Liver (tissue), 9 donors: ENCODE data around the gene OGDHL. TPM values are rescaled to one million over a fixed set of nuclear protein-coding genes. Genes with fewer than 3 reads are reported as not detected.

ENCODE experiments used
- DNase-seq: peaks from one replicate; pipeline ENCODE4 v3.0.0-alpha.2; 2017; ENCODE audit warnings: low spot score
- H3K27ac ChIP-seq, 2 donors: one replicate each; pipeline ENCODE4 v1.7.0; 2013; ENCODE audit warnings: inconsistent platforms in 2 of 2, low read length in 2 of 2, control low read depth in 1 of 2, low read depth in 1 of 2, mild to moderate bottlenecking in 1 of 2
- H3K27me3 ChIP-seq, 4 donors: one replicate each; pipeline versions ENCODE4 v1.6.1 to v1.7.0; 2013; ENCODE audit warnings: low read length in 3 of 4, inconsistent platforms in 1 of 4, mild to moderate bottlenecking in 1 of 4, moderate library complexity in 1 of 4; ENCODE audit not compliant: control insufficient read depth in 4 of 4, insufficient read depth in 4 of 4
- H3K36me3 ChIP-seq, 4 donors: one replicate each; pipeline versions ENCODE4 v1.6.1 to v1.7.0; 2013; ENCODE audit warnings: low read length in 3 of 4, mild to moderate bottlenecking in 3 of 4, low read depth in 1 of 4, moderate library complexity in 1 of 4; ENCODE audit not compliant: control insufficient read depth in 4 of 4, insufficient read depth in 3 of 4
- H3K4me1 ChIP-seq, 4 donors: one replicate each; pipeline versions ENCODE4 v1.6.1 to v1.7.0; 2013; ENCODE audit warnings: low read length in 3 of 4, mild to moderate bottlenecking in 3 of 4, moderate library complexity in 1 of 4; ENCODE audit not compliant: control insufficient read depth in 4 of 4, insufficient read depth in 4 of 4
- H3K4me3 ChIP-seq, 3 donors: one replicate each; pipeline versions ENCODE4 v1.6.1 to v1.7.0; 2013; ENCODE audit warnings: low read length in 3 of 3, control low read depth in 1 of 3, low read depth in 1 of 3, mild to moderate bottlenecking in 1 of 3
- H3K9ac ChIP-seq, 2 donors: one replicate each; pipeline ENCODE4 v1.7.0; 2013; ENCODE audit warnings: low read length in 2 of 2, mild to moderate bottlenecking in 2 of 2, moderate library complexity in 2 of 2, control low read depth in 1 of 2, low read depth in 1 of 2
- H3K9me3 ChIP-seq, 4 donors: one replicate each; pipeline versions ENCODE4 v1.6.1 to v1.7.0; 2013; ENCODE audit warnings: low read length in 3 of 4; ENCODE audit not compliant: control insufficient read depth in 4 of 4
- EGR1 ChIP-seq, 2 donors: IDR thresholded peaks; 2 replicates each; pipeline ENCODE4 v1.6.1; 2016 to 2018; ENCODE audit warnings: antibody characterized with exemption in 2 of 2, low read depth in 2 of 2
- FOXA1 ChIP-seq: IDR thresholded peaks from 2 replicates; pipeline ENCODE4 v1.6.1; 2016; ENCODE audit warnings: antibody characterized with exemption
- FOXA2 ChIP-seq: IDR thresholded peaks from 2 replicates; pipeline ENCODE4 v1.6.1; 2016; ENCODE audit warnings: antibody characterized with exemption
- GABPA ChIP-seq, 2 donors: IDR thresholded peaks in 1 of 2; conservative IDR thresholded peaks in 1 of 2; 2 replicates each; pipeline ENCODE4 v1.6.1; 2016; ENCODE audit warnings: antibody characterized with exemption in 2 of 2, mild to moderate bottlenecking in 1 of 2, moderate library complexity in 1 of 2
- HNF4A ChIP-seq, 2 donors: conservative IDR thresholded peaks; 2 replicates each; pipeline ENCODE4 v1.6.1; 2016; ENCODE audit warnings: antibody characterized with exemption in 2 of 2, mild to moderate bottlenecking in 2 of 2
- HNF4G ChIP-seq: IDR thresholded peaks from 2 replicates; pipeline ENCODE4 v1.6.1; 2016; ENCODE audit warnings: antibody characterized with exemption
- JUND ChIP-seq, 2 donors: IDR thresholded peaks; 2 replicates each; pipeline ENCODE4 v1.6.1; 2016; ENCODE audit warnings: antibody characterized with exemption in 2 of 2
- NR2F2 ChIP-seq: IDR thresholded peaks from 2 replicates; pipeline ENCODE4 v1.6.1; 2016; ENCODE audit warnings: antibody characterized with exemption
- RAD21 ChIP-seq, 2 donors: IDR thresholded peaks; 2 replicates each; pipeline ENCODE4 v1.6.1; 2016; ENCODE audit warnings: antibody characterized with exemption in 2 of 2, mild to moderate bottlenecking in 2 of 2
- RXRA ChIP-seq, 2 donors: IDR thresholded peaks; 2 replicates each; pipeline ENCODE4 v1.6.1; 2017 to 2018; ENCODE audit warnings: antibody characterized with exemption in 2 of 2, mild to moderate bottlenecking in 1 of 2
- SP1 ChIP-seq: IDR thresholded peaks from 2 replicates; pipeline ENCODE4 v1.6.1; 2018; ENCODE audit warnings: antibody characterized with exemption, mild to moderate bottlenecking
- TAF1 ChIP-seq: conservative IDR thresholded peaks from 2 replicates; pipeline ENCODE4 v1.6.1; 2016; ENCODE audit warnings: antibody characterized with exemption, mild to moderate bottlenecking
- YY1 ChIP-seq: IDR thresholded peaks from 2 replicates; pipeline ENCODE4 v1.6.1; 2016; ENCODE audit warnings: antibody characterized with exemption, mild to moderate bottlenecking
- WGBS: extraction: QIAGEN DNeasy Blood & Tissue Kit; methylation state at CpG from one replicate; pipeline ENCODE4 v1.1.7; 2013; 5-methylcytosine and 5-hydroxymethylcytosine counted together
- polyA plus RNA-seq, 2 donors: library from polyadenylated mRNA; stranded (reverse) in 1 of 2; unstranded in 1 of 2; fragments of 200-250 nt in 1 of 2; fragments of >200 nt in 1 of 2; fragmentation: Nextera tagmentation in 1 of 2; extraction: Ambion mirVana in 1 of 2; gene quantifications; one replicate each; pipeline versions ENCODE4 v1.2.1 to v1.2.3, GENCODE V29; 2013 to 2015
- total RNA-seq, 2 donors: library from RNA; depleted of rRNA; stranded (reverse); fragments of >200 nt; gene quantifications; one replicate each; pipeline ENCODE4 v1.2.3, GENCODE V29; 2014
- TF ChIP-seq, protein P1 (sequence below): IDR thresholded peaks from 2 replicates; pipeline ENCODE4 v1.6.1; 2016; ENCODE audit warnings: antibody characterized with exemption
- TF ChIP-seq, protein P2 (sequence below): IDR thresholded peaks from 2 replicates; pipeline ENCODE4 v1.6.1; 2016; ENCODE audit warnings: antibody characterized with exemption, mild to moderate bottlenecking
- TF ChIP-seq, protein P3 (sequence below): fragments of 150-350 bp; IDR thresholded peaks from 2 replicates; pipeline ENCODE4 v1.5.1; 2017; ENCODE audit warnings: improper control_type of control experiment, low read depth, low read length; ENCODE audit not compliant: missing input control
- TF ChIP-seq, protein P4 (sequence below): IDR thresholded peaks from 2 replicates; pipeline ENCODE4 v1.6.1; 2016; ENCODE audit warnings: antibody characterized with exemption
- TF ChIP-seq, protein P5 (sequence below): IDR thresholded peaks from 2 replicates; pipeline ENCODE4 v1.6.1; 2016; ENCODE audit warnings: antibody characterized with exemption
- donor health status: healthy.
- donor health status: healthy.
- donor health status: healthy.
- donor health status: healthy.
- donor health status: healthy.

Gene OGDHL
- total and polyA plus RNA-seq, 4 donors, result 5.2 to 67.9 (median 49.7) TPM

DNA sequence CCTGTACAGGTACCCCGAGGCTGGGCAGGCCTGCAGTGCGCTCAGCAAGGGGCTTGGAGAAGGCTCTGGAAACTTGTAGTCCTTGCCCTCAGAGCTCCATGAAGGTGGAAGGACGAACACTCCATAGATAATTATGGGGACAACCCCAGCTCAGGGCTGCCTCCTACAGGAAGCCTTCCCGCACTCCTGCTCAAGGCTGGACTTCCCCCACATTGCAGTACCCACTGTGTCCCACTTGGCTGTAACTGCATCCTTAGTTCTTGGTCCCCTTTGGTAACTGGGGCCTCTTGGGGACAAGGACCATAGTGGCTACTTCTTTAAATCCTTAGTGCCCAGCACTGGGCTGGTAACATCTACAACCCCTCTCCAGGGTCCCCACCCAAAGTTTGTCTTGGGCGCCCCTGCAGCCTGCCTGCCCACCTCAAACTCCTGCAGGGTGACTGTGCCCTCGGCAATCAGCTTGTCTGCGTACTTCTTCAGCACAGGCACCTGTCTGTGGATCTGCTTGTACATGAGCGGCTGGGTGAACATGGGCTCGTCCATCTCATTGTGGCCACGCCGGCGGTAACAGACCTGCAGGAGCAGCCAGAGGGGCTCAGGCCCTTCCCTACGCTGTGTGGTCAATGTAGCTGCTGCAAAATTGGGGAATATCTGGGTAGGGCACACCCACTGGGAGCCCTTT is 17.1 kb downstream of the OGDHL start:
- 92% methylated on average over 13 of the region's 13 CpGs for WGBS
- TF ChIP-seq, protein P1, sequence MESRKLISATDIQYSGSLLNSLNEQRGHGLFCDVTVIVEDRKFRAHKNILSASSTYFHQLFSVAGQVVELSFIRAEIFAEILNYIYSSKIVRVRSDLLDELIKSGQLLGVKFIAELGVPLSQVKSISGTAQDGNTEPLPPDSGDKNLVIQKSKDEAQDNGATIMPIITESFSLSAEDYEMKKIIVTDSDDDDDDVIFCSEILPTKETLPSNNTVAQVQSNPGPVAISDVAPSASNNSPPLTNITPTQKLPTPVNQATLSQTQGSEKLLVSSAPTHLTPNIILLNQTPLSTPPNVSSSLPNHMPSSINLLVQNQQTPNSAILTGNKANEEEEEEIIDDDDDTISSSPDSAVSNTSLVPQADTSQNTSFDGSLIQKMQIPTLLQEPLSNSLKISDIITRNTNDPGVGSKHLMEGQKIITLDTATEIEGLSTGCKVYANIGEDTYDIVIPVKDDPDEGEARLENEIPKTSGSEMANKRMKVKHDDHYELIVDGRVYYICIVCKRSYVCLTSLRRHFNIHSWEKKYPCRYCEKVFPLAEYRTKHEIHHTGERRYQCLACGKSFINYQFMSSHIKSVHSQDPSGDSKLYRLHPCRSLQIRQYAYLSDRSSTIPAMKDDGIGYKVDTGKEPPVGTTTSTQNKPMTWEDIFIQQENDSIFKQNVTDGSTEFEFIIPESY, result no peak
- no peak for TF ChIP-seq NR2F2
- no peak for TF ChIP-seq HNF4G
- no peak for TF ChIP-seq TAF1
- TF ChIP-seq RXRA (IDR thresholded peaks at IDR 0.05), result no peak
- no peak for TF ChIP-seq SP1
- TF ChIP-seq EGR1 (IDR thresholded peaks at IDR 0.05; ENCODE audit: low read depth in 2 of 2), result no peak
- no peak for TF ChIP-seq FOXA1
- TF ChIP-seq, protein P2, sequence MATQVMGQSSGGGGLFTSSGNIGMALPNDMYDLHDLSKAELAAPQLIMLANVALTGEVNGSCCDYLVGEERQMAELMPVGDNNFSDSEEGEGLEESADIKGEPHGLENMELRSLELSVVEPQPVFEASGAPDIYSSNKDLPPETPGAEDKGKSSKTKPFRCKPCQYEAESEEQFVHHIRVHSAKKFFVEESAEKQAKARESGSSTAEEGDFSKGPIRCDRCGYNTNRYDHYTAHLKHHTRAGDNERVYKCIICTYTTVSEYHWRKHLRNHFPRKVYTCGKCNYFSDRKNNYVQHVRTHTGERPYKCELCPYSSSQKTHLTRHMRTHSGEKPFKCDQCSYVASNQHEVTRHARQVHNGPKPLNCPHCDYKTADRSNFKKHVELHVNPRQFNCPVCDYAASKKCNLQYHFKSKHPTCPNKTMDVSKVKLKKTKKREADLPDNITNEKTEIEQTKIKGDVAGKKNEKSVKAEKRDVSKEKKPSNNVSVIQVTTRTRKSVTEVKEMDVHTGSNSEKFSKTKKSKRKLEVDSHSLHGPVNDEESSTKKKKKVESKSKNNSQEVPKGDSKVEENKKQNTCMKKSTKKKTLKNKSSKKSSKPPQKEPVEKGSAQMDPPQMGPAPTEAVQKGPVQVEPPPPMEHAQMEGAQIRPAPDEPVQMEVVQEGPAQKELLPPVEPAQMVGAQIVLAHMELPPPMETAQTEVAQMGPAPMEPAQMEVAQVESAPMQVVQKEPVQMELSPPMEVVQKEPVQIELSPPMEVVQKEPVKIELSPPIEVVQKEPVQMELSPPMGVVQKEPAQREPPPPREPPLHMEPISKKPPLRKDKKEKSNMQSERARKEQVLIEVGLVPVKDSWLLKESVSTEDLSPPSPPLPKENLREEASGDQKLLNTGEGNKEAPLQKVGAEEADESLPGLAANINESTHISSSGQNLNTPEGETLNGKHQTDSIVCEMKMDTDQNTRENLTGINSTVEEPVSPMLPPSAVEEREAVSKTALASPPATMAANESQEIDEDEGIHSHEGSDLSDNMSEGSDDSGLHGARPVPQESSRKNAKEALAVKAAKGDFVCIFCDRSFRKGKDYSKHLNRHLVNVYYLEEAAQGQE, result no peak
- no peak for TF ChIP-seq FOXA2
- no peak for TF ChIP-seq GABPA (IDR thresholded peaks at IDR 0.05 in 1 of 2, conservative IDR thresholded peaks at IDR 0.05 in 1 of 2)
- TF ChIP-seq, protein P3, sequence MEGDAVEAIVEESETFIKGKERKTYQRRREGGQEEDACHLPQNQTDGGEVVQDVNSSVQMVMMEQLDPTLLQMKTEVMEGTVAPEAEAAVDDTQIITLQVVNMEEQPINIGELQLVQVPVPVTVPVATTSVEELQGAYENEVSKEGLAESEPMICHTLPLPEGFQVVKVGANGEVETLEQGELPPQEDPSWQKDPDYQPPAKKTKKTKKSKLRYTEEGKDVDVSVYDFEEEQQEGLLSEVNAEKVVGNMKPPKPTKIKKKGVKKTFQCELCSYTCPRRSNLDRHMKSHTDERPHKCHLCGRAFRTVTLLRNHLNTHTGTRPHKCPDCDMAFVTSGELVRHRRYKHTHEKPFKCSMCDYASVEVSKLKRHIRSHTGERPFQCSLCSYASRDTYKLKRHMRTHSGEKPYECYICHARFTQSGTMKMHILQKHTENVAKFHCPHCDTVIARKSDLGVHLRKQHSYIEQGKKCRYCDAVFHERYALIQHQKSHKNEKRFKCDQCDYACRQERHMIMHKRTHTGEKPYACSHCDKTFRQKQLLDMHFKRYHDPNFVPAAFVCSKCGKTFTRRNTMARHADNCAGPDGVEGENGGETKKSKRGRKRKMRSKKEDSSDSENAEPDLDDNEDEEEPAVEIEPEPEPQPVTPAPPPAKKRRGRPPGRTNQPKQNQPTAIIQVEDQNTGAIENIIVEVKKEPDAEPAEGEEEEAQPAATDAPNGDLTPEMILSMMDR, result no peak
- no peak for TF ChIP-seq JUND (IDR thresholded peaks at IDR 0.05)
- TF ChIP-seq YY1, result no peak
- TF ChIP-seq, protein P4, sequence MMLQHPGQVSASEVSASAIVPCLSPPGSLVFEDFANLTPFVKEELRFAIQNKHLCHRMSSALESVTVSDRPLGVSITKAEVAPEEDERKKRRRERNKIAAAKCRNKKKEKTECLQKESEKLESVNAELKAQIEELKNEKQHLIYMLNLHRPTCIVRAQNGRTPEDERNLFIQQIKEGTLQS, result no peak
- TF ChIP-seq RAD21 (IDR thresholded peaks at IDR 0.05), result no peak
- no peak for TF ChIP-seq HNF4A (conservative IDR thresholded peaks at IDR 0.05)
- TF ChIP-seq, protein P5, sequence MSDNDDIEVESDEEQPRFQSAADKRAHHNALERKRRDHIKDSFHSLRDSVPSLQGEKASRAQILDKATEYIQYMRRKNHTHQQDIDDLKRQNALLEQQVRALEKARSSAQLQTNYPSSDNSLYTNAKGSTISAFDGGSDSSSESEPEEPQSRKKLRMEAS, result no peak
- Histone ChIP-seq H3K27me3 (no peaks in the 10 kb centered on the region), H3K9ac (no peak overlapping the region), H3K36me3 (peaks cover 23 to 81% (median 39%) of the 10 kb centered on the region in 4 donors), H3K27ac (no peak overlapping the region), H3K4me3 (no peak overlapping the region), H3K4me1 (no peaks in the 10 kb centered on the region), H3K9me3 (no peaks in the 10 kb centered on the region)
- DNase-seq, result no peak
